Measurements from ENCODE around the gene CAPN5.

Gene CAPN5

DNA sequence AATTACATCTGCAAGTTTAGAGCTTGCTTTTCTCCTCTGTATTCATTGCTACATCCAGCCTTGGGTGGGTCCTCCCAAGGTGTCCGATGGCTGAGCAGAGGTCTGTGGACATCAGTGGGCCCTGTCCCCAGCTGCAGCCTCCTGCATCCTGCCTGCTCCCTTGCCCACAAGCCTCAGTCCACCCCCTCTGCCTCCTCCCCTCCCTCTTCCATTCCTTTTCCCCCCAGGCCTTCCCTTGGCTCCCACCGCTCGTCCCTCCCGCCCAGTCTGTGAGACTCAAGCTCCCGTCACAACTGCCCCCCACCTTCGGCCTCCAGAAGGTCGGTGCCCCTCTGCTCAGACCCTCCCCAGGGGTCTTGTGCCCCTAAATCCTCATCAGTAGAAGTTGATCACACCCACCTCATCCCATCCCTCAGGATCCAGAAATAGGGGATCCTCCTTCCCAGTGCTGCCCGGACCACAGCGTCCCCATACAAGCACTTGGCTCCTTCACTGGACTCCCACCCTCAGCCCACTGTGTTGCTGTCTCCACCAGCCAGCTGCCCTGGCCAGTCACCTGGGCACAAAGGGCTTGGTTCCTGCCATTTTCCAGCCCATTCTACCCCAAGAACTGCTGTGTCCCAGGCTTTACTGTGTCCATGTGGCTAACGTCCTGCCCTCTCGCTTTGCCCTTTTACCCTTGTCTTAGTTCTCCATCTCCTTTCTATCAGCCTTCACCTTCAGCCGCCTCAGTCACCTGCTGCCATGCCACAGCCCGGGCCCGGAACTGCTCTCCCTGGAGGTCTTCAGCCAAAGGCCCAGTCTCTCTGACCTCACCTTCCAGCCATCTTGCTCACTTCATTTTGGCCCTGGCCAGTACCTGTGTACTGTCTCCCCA is 33.6 kb downstream of the CAPN5 start:
- TF ChIP-seq Cebpa-rat (IDR thresholded peaks at IDR 0.05): no peak
- Histone ChIP-seq H3K27me3 (no peaks in the 10 kb centered on the region), H3K36me3 (peaks cover 0 to 8% (median 0%) of the 10 kb centered on the region in 11 experiments; a peak in 1 of 22 replicates), H3K4me2 (no peak overlapping the region), H3K9ac (no peak overlapping the region), H3K4me1 (peaks cover 0 to 37% (median 23%) of the 10 kb centered on the region in 10 experiments; a peak in 15 of 20 replicates), H3K9me3 (replicated peaks in 1 of 11) (peaks cover 0 to 7% (median 0%) of the 10 kb centered on the region in 11 experiments; a peak in 1 of 22 replicates), H3K4me3 (no peak overlapping the region), H3K27ac (no peak overlapping the region), H4K20me1 (peaks cover 0 to 36% (median 0%) of the 10 kb centered on the region in 11 experiments; a peak in 2 of 22 replicates)

DNA sequence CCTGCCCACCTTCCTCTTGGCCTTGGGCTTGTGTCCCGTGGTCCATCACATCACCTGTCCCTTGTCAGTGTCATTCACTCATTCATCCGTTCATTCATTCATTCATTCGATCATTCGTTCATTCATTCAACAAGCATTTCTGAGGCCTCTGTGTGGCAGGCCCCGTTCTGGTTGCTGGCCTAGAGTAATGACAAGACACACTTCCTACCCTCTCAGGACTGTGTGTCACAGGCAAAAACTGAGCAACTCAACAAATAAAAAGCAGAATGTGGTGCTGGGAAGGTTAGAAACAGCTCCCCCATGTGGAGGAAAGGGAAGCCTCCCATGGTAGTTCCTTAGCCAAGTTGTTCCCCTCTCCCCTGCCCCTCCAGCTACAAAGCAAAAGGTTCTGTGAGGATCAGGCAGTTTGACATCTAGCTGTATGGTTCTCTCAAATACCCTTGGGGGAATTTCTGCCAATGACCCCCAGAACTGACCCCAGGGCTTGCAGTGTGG is 34.3 kb downstream of the CAPN5 start:
- H3K9me3 ChIP-seq (replicated peaks in 1 of 11): peaks cover 0 to 7% (median 0%) of the 10 kb centered on the region in 11 experiments; a peak in 1 of 22 replicates
- H3K9ac ChIP-seq: no peak overlapping the region
- H3K4me2 ChIP-seq: peak overlapping the region in 2 of 11 experiments; percentile 62 to 68; a peak in 1 of 22 replicates
- TF ChIP-seq Cebpa-rat (IDR thresholded peaks at IDR 0.05): no peak
- H4K20me1 ChIP-seq: peaks cover 0 to 31% (median 0%) of the 10 kb centered on the region in 11 experiments; a peak in 1 of 22 replicates
- H3K4me1 ChIP-seq: peaks cover 5 to 44% (median 25%) of the 10 kb centered on the region in 10 experiments; a peak in 18 of 20 replicates
- H3K27ac ChIP-seq: no peak overlapping the region
- peaks cover 0 to 8% (median 0%) of the 10 kb centered on the region in 11 experiments; a peak in 1 of 22 replicates for H3K36me3 ChIP-seq
- H3K4me3 ChIP-seq: no peak overlapping the region
- no peaks in the 10 kb centered on the region for H3K27me3 ChIP-seq

DNA sequence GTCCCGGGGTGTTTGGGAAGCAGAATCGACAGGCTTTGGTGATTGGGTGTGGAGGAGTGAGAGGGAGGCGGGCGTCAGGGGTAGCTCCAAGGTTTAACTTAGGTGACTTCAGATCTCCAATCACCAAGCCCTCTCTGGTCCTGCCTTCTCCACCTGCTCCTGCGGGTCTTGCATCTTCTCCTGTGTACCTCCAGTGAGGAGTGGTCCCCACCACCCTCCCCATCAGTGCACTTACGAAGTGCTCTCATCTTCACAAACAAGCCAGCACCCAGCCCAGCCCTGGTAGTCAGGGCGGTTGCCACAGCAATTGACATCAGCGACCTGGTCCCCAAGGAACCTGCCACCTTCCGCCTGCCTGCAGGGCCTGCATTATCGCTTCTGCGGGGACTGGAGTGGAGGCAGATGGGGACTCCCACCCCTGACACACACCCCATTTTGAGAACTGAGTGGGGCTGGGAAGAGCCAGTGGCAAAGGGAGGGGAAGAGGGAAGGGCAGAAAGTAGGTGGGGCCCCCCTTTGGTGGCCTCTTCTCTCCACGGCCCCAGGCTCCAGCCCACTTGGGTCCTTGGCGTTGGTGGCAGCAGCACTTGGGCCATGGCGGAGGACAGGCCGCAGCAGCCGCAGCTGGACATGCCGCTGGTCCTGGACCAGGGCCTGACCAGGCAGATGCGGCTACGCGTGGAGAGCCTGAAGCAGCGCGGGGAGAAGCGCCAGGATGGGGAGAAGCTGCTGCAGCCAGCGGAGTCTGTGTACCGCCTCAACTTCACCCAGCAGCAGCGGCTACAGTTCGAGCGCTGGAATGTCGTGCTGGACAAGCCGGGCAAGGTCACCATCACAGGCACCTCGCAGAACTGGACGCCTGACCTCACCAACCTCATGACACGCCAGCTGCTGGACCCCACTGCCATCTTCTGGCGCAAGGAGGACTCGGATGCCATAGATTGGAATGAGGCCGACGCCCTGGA is 35.8 kb downstream of the CAPN5 start, which contains the start of gene OMP:
OMP (plus strand) TSS at position 595 of the 965 bp plus-strand sequence; CDS start at position 595, 0 bp downstream.
- peak within 1 kb of the TSS in 8 of 11 experiments; percentile 23 to 68 (median 52); a peak in 15 of 22 replicates for H3K4me2 ChIP-seq
- H3K9me3 ChIP-seq (replicated peaks in 1 of 11): peaks cover 0 to 7% (median 0%) of the 10 kb centered on the region in 11 experiments; a peak in 1 of 22 replicates
- no peak within 1 kb of the TSS for H3K4me3 ChIP-seq
- peaks cover 0 to 8% (median 0%) of the 10 kb centered on the region in 11 experiments; a peak in 1 of 22 replicates for H3K36me3 ChIP-seq
- no peak for TF ChIP-seq Cebpa-rat (IDR thresholded peaks at IDR 0.05)
- peaks cover 17 to 58% (median 39%) of the 10 kb centered on the region in 10 experiments for H3K4me1 ChIP-seq
- H3K9ac ChIP-seq: peak within 1 kb of the TSS in 2 of 11 experiments; percentile 11 to 22; a peak in 3 of 22 replicates
- H3K27ac ChIP-seq: no peak within 1 kb of the TSS; a peak in 1 of 22 replicates
- H3K27me3 ChIP-seq: no peaks in the 10 kb centered on the region
- peaks cover 0 to 37% (median 0%) of the 10 kb centered on the region in 11 experiments; a peak in 3 of 22 replicates for H4K20me1 ChIP-seq

DNA sequence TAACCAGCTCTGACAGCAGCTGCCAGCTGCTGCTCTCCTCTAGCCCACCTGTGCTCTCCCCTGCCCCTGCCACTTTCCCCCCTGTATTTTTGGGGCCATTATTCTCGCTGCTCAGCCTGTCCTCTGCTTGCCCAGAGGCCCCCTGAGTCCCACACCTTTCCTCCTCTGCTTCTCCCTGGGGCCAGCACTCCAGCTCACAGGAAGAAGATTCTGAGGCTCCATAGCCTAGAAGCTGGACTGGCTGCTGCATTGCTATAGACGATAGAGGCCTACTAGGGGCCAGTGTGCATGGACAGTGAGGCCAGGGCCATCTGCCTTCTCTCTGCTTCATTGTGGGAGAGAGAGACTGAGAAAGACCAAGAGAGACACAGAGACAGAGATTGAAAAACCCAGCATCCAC is 36.5 kb downstream of the CAPN5 start:
- Histone ChIP-seq H3K9ac (peak overlapping the region in 1 of 11 experiments; percentile 22; a peak in 3 of 22 replicates), H3K27me3 (no peaks in the 10 kb centered on the region; a peak in 1 of 22 replicates), H3K4me1 (peaks cover 25 to 66% (median 47%) of the 10 kb centered on the region in 10 experiments), H3K4me3 (no peak overlapping the region), H3K4me2 (peak overlapping the region in 8 of 11 experiments; percentile 23 to 68 (median 52); a peak in 12 of 22 replicates), H4K20me1 (peaks cover 0 to 41% (median 0%) of the 10 kb centered on the region in 11 experiments; a peak in 5 of 22 replicates), H3K36me3 (peaks cover 0 to 8% (median 0%) of the 10 kb centered on the region in 11 experiments; a peak in 1 of 22 replicates), H3K9me3 (replicated peaks in 1 of 11) (peaks cover 0 to 7% (median 0%) of the 10 kb centered on the region in 11 experiments; a peak in 1 of 22 replicates), H3K27ac (no peak overlapping the region)
- no peak for TF ChIP-seq Cebpa-rat (IDR thresholded peaks at IDR 0.05)

DNA sequence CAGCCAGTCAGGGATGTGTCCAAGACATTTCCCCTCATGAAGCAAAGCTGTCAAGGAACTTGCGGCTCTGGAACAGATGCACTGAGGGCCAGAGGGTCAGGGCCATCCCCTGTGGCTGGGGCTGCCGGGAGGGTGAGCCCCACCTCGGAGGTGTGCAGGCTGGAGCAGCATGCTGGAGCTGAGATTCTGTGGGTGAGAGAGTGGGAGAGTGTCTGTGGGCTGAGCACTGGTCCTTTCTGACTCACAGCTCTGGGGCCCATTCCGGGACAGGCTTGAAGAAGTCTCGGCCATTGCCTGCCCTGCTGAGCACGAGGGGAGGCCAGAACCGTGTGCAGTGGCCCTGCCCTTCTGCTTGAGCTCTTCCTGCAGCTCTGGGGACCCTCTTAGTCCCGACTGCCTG is 38.0 kb downstream of the CAPN5 start:
- Histone ChIP-seq H3K9ac (no peak overlapping the region), H4K20me1 (peaks cover 0 to 41% (median 4%) of the 10 kb centered on the region in 11 experiments; a peak in 8 of 22 replicates), H3K4me2 (0 out of 22 replicates have a peak overlapping the region, but pooled peaks of 1 of the 11 experiments have one; percentile 3), H3K27me3 (peaks cover 0 to 3% (median 0%) of the 10 kb centered on the region in 11 experiments; a peak in 1 of 22 replicates), H3K36me3 (peaks cover 0 to 8% (median 0%) of the 10 kb centered on the region in 11 experiments; a peak in 1 of 22 replicates), H3K27ac (no peak overlapping the region), H3K9me3 (replicated peaks in 1 of 11) (peaks cover 0 to 6% (median 0%) of the 10 kb centered on the region in 11 experiments; a peak in 1 of 22 replicates), H3K4me3 (no peak overlapping the region), H3K4me1 (peaks cover 33 to 80% (median 61%) of the 10 kb centered on the region in 10 experiments)
- TF ChIP-seq Cebpa-rat (IDR thresholded peaks at IDR 0.05): no peak

DNA sequence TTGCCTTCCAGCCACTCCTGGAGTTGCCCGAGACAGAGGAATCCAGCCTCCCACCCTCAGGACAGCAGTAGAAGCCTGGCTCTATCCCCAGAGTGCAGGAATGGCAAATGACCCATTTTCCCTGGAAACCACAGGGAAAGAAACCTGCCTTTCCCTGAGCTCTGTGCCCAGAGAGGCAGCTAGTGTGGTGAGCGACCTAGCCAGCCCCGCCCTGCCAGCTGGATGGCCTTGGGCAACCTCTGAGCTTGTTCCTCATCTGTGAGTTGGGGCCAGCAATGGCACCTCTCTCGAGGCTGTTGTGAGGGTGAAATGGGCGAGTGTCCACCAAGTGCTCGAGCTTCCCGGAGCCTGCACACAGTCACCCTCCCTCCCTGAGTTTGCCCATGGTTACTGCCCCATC is 39.5 kb downstream of the CAPN5 start:
- peaks cover 41 to 95% (median 75%) of the 10 kb centered on the region in 10 experiments for H3K4me1 ChIP-seq
- H3K9me3 ChIP-seq (replicated peaks in 1 of 11): no peaks in the 10 kb centered on the region
- peaks cover 0 to 3% (median 0%) of the 10 kb centered on the region in 11 experiments; a peak in 1 of 22 replicates for H3K27me3 ChIP-seq
- no peak overlapping the region for H3K4me3 ChIP-seq
- H3K4me2 ChIP-seq: peak overlapping the region; percentile 39 to 92 (median 79)
- peaks cover 0 to 8% (median 0%) of the 10 kb centered on the region in 11 experiments; a peak in 1 of 22 replicates for H3K36me3 ChIP-seq
- TF ChIP-seq Cebpa-rat (IDR thresholded peaks at IDR 0.05): no peak
- H3K27ac ChIP-seq: 0 out of 22 replicates have a peak overlapping the region, but pooled peaks of 1 of the 11 experiments have one; percentile 23
- H3K9ac ChIP-seq: no peak overlapping the region
- H4K20me1 ChIP-seq: peaks cover 0 to 47% (median 5%) of the 10 kb centered on the region in 11 experiments; a peak in 8 of 22 replicates

DNA sequence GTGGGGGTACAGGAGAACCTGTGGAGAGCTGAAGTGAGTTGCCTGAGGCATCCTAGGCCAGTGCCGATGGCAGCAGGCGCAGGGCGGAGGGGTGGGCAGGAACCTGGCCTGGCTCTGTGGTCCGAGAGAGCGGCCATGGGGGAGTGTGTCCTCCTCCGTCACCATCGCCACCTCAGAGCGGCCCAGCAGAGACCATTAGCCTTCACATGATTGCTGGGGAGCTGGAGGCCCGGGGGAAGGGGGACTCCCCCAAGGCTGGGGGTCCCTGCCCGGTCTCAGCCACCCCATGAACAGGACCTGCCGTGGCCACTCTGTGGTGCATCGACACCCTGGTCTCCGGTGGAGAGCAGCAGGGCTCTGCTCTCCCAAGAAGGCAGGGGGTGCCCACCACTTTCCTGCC is 40.0 kb downstream of the CAPN5 start:
- H3K9ac ChIP-seq: peak overlapping the region in 3 of 11 experiments; percentile 15 to 39 (median 33); a peak in 1 of 22 replicates
- peak overlapping the region; percentile 39 to 92 (median 79); a peak in 21 of 22 replicates for H3K4me2 ChIP-seq
- peaks cover 0 to 46% (median 5%) of the 10 kb centered on the region in 11 experiments; a peak in 8 of 22 replicates for H4K20me1 ChIP-seq

More for the DNA sequence above, 40.0 kb downstream of the CAPN5 start:
- H3K4me3 ChIP-seq: no peak overlapping the region
- no peaks in the 10 kb centered on the region for H3K9me3 ChIP-seq (replicated peaks in 1 of 11)
- no peak for TF ChIP-seq Cebpa-rat (IDR thresholded peaks at IDR 0.05)
- peaks cover 0 to 3% (median 0%) of the 10 kb centered on the region in 11 experiments; a peak in 1 of 22 replicates for H3K27me3 ChIP-seq
- peak overlapping the region in 3 of 11 experiments; percentile 18 to 26 (median 23); a peak in 1 of 22 replicates for H3K27ac ChIP-seq
- H3K36me3 ChIP-seq: peaks cover 0 to 8% (median 0%) of the 10 kb centered on the region in 11 experiments; a peak in 1 of 22 replicates
- peaks cover 41 to 93% (median 72%) of the 10 kb centered on the region in 10 experiments for H3K4me1 ChIP-seq
